MCF 10A (cell line): ENCODE results near the gene LECT2. TPM values are rescaled to one million over a fixed set of nuclear protein-coding genes. Genes with fewer than 3 reads are reported as not detected.

Experiments
- BruUV-seq: library from RNA; stranded (reverse); fragments of 400-500 nt; replicated peaks from 2 replicates; lab custom pipeline; 2021; lab: Mats Ljungman, UMichigan
- CTCF ChIA-PET: fragments of 300-600 bp; sonication (Branson Sonifier 250); formaldehyde crosslinking; extraction: SDS; loops from one replicate; lab custom pipeline; 2021; ENCODE audit warnings: antibody characterized with exemption, inconsistent platforms; lab: Yijun Ruan, JAX
- POLR2A ChIA-PET: fragments of 300-600, 350-650 bp; sonication (Branson Sonifier 250); formaldehyde crosslinking; extraction: SDS; loops from one replicate; lab custom pipeline; 2020; ENCODE audit warnings: antibody characterized with exemption, inconsistent platforms; lab: Yijun Ruan, JAX
- DNase-seq: peaks from one replicate; pipeline ENCODE4 v3.0.0-alpha.2; 2018; ENCODE audit not compliant: unreplicated experiment
- H3K27ac Mint-ChIP-seq: one replicate; pipeline ENCODE4 v1.8.0; 2022; ENCODE audit warnings: mild to moderate bottlenecking, low read depth, mixed read lengths; ENCODE audit not compliant: unreplicated experiment
- H3K27me3 Mint-ChIP-seq: one replicate; pipeline ENCODE4 v1.8.0; 2022; ENCODE audit warnings: mixed read lengths; ENCODE audit not compliant: insufficient read depth, unreplicated experiment
- H3K36me3 Mint-ChIP-seq: one replicate; pipeline ENCODE4 v1.8.0; 2022; ENCODE audit warnings: mild to moderate bottlenecking, moderate library complexity, mixed read lengths; ENCODE audit not compliant: insufficient read depth, unreplicated experiment
- H3K4me1 Mint-ChIP-seq: one replicate; pipeline ENCODE4 v1.8.0; 2022; ENCODE audit warnings: mixed read lengths; ENCODE audit not compliant: insufficient read depth, unreplicated experiment
- H3K4me3 Mint-ChIP-seq: one replicate; pipeline ENCODE4 v1.8.0; 2022; ENCODE audit warnings: mild to moderate bottlenecking, moderate library complexity, mixed read lengths; ENCODE audit not compliant: unreplicated experiment
- H3K9me3 Mint-ChIP-seq: one replicate; pipeline ENCODE4 v1.8.0; 2022; ENCODE audit warnings: mixed read lengths; ENCODE audit not compliant: unreplicated experiment
- CTCF ChIP-seq: fragments of 200-600 bp; IDR thresholded peaks from one replicate; pipeline ENCODE4 v1.8.0; 2022; ENCODE audit warnings: antibody characterized with exemption, mild to moderate bottlenecking; ENCODE audit not compliant: unreplicated experiment
- intact Hi-C: fragments of 100-400 bp; cut with micrococcal nuclease; formaldehyde crosslinking; loops from 2 replicates; pipeline ENCODE4 v1.14.1; 2022
- total RNA-seq: library from RNA; stranded (reverse); gene quantifications from 2 replicates; pipeline ENCODE4 v1.2.3, GENCODE V29; 2022

The LECT2 gene
- total RNA-seq, 1 experiment from 2014 or later, result not detected

DNA sequence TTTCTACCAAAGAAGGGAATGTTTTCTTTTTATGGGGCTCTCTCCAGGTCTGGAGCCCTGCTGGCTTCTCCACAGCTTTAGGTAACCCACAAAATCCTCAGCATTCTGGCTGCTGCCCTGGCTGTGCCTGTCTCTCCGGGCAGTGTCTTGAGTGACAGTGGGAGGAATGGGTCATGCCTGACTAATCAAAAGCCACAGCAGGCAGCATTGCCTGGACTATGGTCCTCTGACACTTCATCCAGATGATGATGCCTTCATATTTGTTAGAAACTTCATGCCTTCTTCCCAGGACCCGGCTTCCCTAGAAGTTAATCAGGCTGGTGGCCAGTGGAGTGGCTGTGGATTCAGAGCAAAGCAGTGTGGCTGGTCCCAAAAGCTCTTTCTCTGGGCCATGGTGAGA is 41.8 kb upstream of the LECT2 start:
- peaks cover 45% of the 10 kb centered on the region for H3K4me1 Mint-ChIP-seq

GRCh38 chr5:135995976-135996375 is 41.2 kb upstream of the LECT2 start:
- Mint-ChIP-seq H3K27me3 (no peaks in the 10 kb centered on the region), H3K36me3 (peaks cover 6% of the 10 kb centered on the region), H3K4me3 (no peak overlapping the region), H3K4me1 (peaks cover 45% of the 10 kb centered on the region), H3K27ac (peak overlapping the region; percentile 79), H3K9me3 (no peaks in the 10 kb centered on the region)
- BruUV-seq, result no TSS peak
- TF ChIP-seq CTCF, result no peak
- intact Hi-C loops, result no loop called here
- ChIA-PET CTCF (interaction anchor here (0.5 to 1.9 kb wide), 9 partner anchors 8 to 178 kb away, joined by 3 to 9 read pairs (median 4); no protein-coding TSS in a partner anchor), POLR2A (interaction anchor here (1.9 to 39.3 kb wide), 3 partner anchors 9 to 32 kb away, joined by 6 to 1604 read pairs (median 93); partner anchors contain the start of gene TGFBI)
- DNase-seq, result no peak

More for the DNA sequence above, 41.8 kb upstream of the LECT2 start:
- no peaks in the 10 kb centered on the region for H3K9me3 Mint-ChIP-seq
- no peaks in the 10 kb centered on the region for H3K27me3 Mint-ChIP-seq
- peak overlapping the region; percentile 79 for H3K27ac Mint-ChIP-seq
- intact Hi-C loops, result no loop called here
- H3K4me3 Mint-ChIP-seq, result no peak overlapping the region
- CTCF ChIA-PET, result interaction anchor here (0.6 to 1.9 kb wide), 8 partner anchors 9 to 166 kb away, joined by 3 to 9 read pairs (median 4); no protein-coding TSS in a partner anchor
- DNase-seq, result no peak
- BruUV-seq, result no TSS peak
- POLR2A ChIA-PET, result interaction anchor here (1.9 to 39.3 kb wide), 3 partner anchors 9 to 32 kb away, joined by 6 to 1604 read pairs (median 93); partner anchors contain the start of gene TGFBI
- peaks cover 6% of the 10 kb centered on the region for H3K36me3 Mint-ChIP-seq
- TF ChIP-seq CTCF, result no peak

DNA sequence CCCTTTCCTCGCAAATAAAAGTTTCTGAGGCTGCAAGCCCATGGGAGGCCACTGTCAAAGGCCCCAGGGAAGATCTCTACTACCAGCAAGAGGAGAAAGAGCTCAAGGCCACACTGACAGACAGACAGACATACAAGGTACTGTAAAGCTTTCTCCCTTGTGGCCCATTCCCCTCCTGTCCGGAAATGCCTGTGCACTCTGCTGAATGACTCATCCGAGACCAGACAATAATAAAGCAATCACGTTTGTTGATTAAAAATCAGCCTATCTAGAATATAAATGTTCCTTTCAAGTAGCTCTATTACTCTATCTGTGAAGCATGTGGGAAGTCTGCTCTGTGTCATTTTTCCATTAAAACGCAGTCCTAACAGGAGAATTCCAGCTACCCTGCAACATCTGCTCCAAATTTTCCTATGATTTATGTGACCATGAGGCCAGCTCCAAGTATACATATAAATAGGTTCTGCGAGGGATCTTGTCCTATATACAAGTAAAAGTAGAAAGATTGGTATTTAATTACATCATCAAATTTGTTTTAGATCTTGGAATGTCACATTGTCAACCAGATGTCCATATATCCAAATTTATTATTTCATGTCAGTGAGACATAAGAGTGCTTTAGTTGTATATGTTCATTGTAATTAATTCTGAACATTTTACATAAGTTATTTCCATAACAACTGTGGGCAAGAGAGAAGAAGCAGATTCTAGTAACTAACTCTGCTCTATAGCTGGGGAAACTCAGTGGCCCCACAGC is 39.3 kb upstream of the LECT2 start:
- Mint-ChIP-seq H3K4me1 (peaks cover 39% of the 10 kb centered on the region), H3K9me3 (peaks cover 8% of the 10 kb centered on the region), H3K27me3 (no peaks in the 10 kb centered on the region), H3K4me3 (no peak overlapping the region), H3K27ac (peak overlapping the region; percentile 95), H3K36me3 (peaks cover 6% of the 10 kb centered on the region)
- TF ChIP-seq CTCF, result no peak
- peak; percentile 83 for DNase-seq
- ChIA-PET CTCF (interaction anchor here (0.6 to 2.4 kb wide), 14 partner anchors 9 to 443 kb away, joined by 3 to 13 read pairs (median 4); no protein-coding TSS in a partner anchor), POLR2A (interaction anchor here (0.7 to 39.3 kb wide), 9 partner anchors 9 to 103 kb away, joined by 3 to 1604 read pairs (median 4); partner anchors contain the start of gene TGFBI)
- no TSS peak for BruUV-seq
- intact Hi-C loops, result no loop called here

DNA sequence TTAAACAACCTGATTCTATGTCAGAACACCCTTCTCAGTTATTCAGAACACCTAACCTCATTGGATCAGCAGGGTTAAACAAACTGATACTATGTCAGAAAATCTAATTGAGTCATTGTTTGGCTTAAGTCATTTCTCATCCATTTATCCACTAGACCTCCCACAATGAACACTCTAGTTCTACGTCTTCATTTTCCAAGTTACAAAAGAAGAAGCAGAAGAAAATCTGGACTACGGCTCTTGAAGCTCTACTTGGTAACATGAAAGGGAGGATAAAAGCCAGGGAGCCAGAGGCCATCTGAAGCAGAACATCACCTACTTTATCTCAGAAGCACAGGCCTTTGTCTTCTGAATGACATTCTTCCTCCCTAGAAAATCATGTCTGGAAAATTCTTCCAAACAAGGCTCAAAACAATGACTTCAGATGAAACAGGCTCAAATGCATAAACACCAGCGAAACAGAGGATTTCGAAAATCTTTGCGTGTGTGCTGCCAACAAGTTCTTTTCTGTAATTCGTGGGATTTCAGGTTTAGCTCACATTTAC is 38.6 kb upstream of the LECT2 start:
- peak overlapping the region; percentile 95 for H3K27ac Mint-ChIP-seq
- BruUV-seq, result TSS peak; percentile 75
- no peak overlapping the region for H3K4me3 Mint-ChIP-seq
- DNase-seq, result no peak
- H3K4me1 Mint-ChIP-seq, result peaks cover 38% of the 10 kb centered on the region
- H3K36me3 Mint-ChIP-seq, result peaks cover 6% of the 10 kb centered on the region
- POLR2A ChIA-PET, result interaction anchor here (0.8 to 39.3 kb wide), 6 partner anchors 8 to 60 kb away, joined by 3 to 1604 read pairs (median 4); partner anchors contain the start of gene TGFBI
- H3K9me3 Mint-ChIP-seq, result peaks cover 8% of the 10 kb centered on the region
- TF ChIP-seq CTCF, result no peak
- H3K27me3 Mint-ChIP-seq, result no peaks in the 10 kb centered on the region
- intact Hi-C loops, result no loop called here
- CTCF ChIA-PET, result interaction anchor here (0.6 to 2.4 kb wide), 8 partner anchors 10 to 64 kb away, joined by 3 to 13 read pairs (median 6); no protein-coding TSS in a partner anchor
